Activated CD4-positive, alpha-beta T cell treated with anti-CD3 and anti-CD28 coated beads for 4 hours (primary cell): ENCODE results near the gene CXCR2.
"Not testable (repeated sequence)": the region's sequence is repeated elsewhere in the genome, so short reads cannot be mapped to it uniquely, and the experiment has no call there.

Experiments
- DNase-seq, 2 donors: peaks; one replicate each; pipeline ENCODE4 v3.0.0-alpha.2; 2020

Gene CXCR2

GRCh38 chr2:218125626-218126080 lies at the start of gene CXCR2:
TSS of gene CXCR2 (plus strand) at chr2:218126028. CDS start at chr2:218134802, 8,774 bp downstream.
- no peak for DNase-seq

DNA sequence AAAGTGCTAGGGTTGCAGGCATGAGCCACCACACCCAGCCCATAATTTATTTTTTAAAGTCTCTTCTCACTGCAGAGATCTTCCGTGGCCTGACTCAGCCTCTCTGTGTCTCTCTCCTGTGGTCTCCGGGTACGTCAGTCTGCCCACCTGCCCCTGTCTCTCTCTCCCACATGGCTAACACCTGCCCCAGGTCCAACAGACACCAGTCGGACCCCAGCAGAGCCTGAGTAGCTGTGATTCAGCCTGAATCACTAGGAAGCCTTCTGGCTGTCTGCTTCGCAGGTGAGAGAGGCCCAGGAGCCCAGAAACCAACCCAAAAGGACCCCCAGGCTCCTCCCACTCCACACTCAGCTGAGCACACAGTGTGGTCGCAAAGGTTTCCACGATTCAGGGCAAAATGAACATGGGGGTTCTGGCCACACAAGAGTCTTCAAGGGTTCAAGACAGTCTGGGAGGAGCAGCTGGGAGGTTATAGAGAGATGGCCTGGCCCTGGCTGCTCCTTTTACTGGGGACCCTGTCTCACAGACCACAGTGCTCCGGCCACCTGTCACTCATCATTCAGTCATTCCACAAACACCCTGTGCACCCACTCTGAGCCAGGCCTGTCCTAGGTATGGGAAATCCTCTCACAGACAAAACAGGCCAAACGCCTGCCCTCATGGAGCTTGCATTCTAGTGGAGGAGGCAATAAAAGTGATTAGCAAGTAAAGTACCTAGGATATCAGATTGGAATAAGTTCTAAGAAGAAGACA lies 48.2 kb upstream of the CXCR2 start:
- no peak for DNase-seq

DNA sequence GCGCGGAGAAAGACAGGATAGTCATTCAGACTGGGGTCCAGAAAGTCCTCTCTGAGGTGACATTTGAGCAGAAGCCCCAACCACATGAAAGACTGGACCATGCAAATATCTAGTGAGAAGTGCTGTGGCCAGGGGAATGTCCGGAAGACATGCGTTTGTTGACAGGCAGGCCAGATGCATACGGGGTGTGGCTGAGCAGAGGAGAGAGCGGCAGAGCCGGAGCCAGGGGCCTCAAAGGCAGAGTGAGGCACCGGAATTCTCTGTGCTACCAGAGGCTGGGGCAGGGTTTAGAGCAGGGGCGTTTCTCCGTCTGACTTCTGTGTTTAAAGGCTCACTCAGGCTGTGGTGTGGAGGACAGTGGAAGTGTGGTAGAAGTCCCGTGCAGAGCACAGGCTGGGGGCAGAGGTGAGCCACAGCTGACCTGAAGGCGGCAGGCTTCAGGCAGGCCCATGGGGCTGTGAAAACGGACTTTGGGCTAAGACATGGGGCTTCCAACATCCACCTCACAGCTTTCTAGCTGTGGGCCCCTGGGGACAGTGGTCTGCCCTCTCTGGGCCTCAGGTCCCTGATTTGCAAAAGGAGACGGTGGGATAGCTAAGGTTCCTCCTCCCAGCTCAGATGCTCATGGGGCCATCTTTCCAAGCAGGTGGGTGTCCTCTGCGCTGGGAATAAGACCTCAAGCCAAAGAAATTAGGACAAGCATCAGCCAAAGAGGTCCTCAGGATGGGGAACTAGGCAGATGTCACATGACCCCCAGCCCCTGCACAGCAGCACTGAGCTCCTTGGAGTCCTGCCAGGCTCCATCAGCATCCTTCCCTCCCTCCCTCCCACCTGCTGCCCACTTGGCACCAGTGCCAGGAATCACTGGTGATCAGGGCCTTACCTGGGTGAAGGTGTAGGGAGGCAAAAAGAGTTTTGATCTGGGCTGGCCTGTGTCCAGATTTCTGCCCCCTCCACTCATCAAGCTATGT lies 45.6 kb upstream of the CXCR2 start:
- DNase-seq, result no peak

- no peak for DNase-seq
These were observed 44.8 kb upstream of the CXCR2 start for GRCh38 chr2:218081063-218081462.

DNA sequence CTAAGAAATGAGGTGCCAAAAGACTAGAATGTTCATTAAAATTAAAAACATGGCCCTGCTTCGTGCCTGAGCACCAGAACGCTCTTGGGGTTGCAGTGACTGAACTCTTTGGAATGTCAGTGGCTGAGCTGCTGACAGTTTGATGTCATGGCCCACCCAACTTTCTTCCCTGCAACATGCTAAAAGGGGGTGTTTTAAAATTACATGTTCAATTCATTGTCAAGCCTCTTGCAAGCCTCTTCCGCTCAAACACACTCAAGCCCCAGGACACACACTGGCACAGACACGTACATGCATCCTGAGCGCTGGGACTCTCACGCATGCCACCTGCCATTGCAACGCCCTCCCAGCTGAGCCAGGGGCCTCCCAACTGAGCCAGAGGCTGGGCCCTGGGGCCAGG lies 44.1 kb upstream of the CXCR2 start:
- DNase-seq, result no peak

GRCh38 chr2:218082586-218083351 lies 43.1 kb upstream of the CXCR2 start:
- no peak for DNase-seq

- no peak for DNase-seq
These were observed 42.5 kb upstream of the CXCR2 start for GRCh38 chr2:218083352-218083676.

GRCh38 chr2:218086478-218086877 lies 39.4 kb upstream of the CXCR2 start:
- DNase-seq, result no peak

- no peak for DNase-seq
These were observed 36.6 kb upstream of the CXCR2 start for GRCh38 chr2:218089259-218089658.

GRCh38 chr2:218091746-218092145 lies 34.1 kb upstream of the CXCR2 start:
- no peak for DNase-seq

GRCh38 chr2:218093879-218094278 lies 31.9 kb upstream of the CXCR2 start:
- no peak for DNase-seq

- no peak for DNase-seq
These were observed 30.0 kb upstream of the CXCR2 start for GRCh38 chr2:218095853-218096252.

GRCh38 chr2:218097975-218098374 lies 27.9 kb upstream of the CXCR2 start:
- DNase-seq, result no peak

GRCh38 chr2:218108834-218109233 lies 17.0 kb upstream of the CXCR2 start:
- DNase-seq, result not testable (repeated sequence)

DNA sequence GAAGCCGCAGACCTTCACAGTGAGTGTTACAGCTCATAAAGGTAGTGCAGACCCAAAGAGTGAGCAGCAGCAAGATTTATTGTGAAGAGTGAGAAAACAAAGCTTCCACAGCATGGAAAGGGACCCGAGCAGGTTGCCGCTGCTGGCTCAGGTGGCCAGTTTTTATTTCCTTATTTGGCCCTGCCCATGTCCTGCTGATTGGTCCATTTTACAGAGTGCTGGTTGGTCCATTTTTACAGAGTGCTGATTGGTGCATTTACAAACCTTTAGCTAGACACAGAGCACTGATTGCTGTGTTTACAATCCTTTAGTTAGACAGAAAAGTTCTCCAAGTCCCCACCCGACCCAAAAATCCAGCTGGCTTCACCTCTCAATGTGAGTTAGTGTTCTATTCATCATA lies 4.0 kb upstream of the CXCR2 start:
- DNase-seq, result not testable (repeated sequence)

GRCh38 chr2:218122286-218122685 lies 3.5 kb upstream of the CXCR2 start:
- DNase-seq, result not testable (repeated sequence)

DNA sequence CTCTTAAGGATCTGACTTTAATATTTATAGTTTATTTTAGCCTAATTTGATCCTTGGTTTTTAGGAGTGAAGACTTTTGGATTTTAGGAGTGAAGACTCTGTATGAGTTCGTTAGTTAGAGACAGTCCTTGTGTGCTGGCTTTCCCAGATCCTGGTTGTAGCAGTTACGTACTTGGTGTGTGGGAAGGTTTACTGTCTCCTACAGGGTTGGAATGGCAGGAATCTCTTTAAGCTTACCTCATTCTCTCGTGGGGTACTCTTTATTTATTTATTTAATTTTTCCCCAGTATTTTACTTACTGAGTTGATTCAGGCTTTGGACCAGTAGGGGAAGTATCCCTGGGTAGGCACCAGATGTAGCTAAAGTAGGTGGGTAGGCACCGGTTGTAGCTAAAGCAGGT lies 1.8 kb upstream of the CXCR2 start:
- no peak for DNase-seq

GRCh38 chr2:218125095-218125494 lies 733 bp upstream of the CXCR2 start:
- no peak for DNase-seq

GRCh38 chr2:218127929-218128455 lies 2.2 kb downstream of the CXCR2 start:
- DNase-seq, result no peak

DNA sequence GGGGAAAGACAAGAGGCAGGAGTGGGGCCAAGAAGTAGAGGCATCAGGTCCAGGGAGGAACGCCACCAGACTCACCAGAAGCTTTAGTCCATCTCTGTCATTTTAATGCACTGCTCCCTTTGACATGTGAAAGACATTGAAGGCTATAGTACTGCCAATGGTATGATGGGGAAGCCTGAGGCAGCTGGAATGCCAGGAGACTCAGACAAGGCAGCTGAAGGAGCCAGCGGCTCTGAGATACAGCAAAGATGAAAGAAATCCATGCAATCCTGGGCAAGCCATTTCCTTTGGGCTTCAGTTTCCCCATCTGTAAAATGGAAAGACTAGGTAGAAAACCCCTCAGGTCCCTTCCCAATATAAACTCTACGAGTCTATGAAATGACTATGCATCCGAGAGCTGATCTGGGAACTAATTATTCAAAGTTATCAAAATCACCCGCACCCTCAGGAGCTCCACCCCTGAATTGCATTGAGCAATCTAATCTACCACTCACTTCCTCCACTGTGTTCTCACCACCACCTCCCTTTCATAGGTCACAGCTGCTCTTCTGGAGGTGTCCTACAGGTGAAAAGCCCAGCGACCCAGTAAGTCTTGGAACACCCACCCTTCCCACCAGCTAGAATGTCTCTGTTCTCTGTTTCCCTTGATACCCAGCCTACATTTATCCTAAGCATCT lies 3.1 kb downstream of the CXCR2 start:
- no peak for DNase-seq

GRCh38 chr2:218129458-218130135 lies 3.8 kb downstream of the CXCR2 start:
- DNase-seq, result no peak

DNA sequence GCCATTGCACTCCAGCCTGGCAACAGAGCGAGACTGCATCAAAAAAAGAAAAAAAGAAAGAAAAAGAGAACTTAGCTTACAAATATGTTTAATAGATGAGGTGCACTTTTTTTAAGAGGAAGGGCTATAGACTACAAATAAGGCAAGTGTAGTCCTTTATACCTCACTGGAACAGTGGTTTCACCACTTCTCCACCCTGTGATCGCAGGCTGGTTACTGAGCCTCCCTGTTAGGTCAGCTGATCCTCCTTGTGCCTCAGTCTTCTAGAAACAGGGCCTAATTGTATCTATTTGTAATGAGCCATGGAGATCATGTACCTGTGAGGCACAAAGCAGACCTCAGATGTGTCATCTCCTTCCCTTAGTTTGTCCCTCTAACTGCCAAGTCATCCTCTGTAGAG lies 4.5 kb downstream of the CXCR2 start:
- no peak for DNase-seq
